GM18909 (cell line): ENCODE measurements around the gene TTC38.
"Not testable (repeated sequence)": the region's sequence is repeated elsewhere in the genome, so short reads cannot be mapped to it uniquely, and the experiment has no call there.

Source experiments
- ATAC-seq: cut with Tn5 transposase; IDR thresholded peaks from one replicate; pipeline ENCODE4 v1.9.1; 2021; ENCODE audit warnings: mild to moderate bottlenecking; ENCODE audit not compliant: unreplicated experiment, poor library complexity

TTC38 gene

DNA sequence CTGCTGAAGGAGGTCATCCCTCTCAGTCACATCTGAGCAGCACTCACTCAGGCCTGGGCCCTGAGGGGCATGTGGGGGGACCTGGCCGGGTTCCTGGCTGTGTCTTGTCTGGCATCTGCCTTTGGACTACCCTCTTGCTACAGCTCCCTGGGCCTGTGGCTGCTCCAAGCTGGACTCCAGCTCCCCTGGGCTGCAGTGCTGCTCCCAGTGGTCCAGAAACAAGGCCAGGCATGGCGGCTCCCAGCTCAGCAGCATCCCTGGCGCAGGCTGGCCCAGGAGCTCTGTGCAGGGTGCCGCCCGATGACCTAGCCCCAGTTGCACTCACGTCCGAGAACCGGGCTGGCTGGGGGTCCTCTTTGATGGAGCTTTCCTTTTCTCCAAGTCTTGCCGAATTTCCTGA, 23.0 kb upstream of the TTC38 start:
- ATAC-seq = no peak

DNA sequence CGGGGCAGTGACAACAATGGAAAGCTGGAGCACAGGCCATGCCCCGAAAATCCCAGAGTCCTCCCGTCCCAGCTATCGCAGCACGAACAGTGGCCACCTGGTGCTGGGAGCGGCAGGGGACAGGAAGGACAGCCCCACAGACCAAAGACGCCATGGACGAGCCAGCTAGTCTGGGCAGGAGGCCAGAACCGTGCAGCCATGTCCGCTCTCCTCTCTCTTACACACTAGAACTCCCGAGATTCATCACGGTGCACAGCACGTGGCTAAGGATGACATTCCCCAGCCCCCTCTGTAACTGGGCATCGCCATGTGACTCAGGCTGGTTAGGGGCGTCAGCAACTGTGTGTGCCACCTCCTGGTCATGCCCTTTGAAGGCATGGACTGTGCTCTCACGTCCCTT, 22.3 kb upstream of the TTC38 start:
- no peak for ATAC-seq

DNA sequence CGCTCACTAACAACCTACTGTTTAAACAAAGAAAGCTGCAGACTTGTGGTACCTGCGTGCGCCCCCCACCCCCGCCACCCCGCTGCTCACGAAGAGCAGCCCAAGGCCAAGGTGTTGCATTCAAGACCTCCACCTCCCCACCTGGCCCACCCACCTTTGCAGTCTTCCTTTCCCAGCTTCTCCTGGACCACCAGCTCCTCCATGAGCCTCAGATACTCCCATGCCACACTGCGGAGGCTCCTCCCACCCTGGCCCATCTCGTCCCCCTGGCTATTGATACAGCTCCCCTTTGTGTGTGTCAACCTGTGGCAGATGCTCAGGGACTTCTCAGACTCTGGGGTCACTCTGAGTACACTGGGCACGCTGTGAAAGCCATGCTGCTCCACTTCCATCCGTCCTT, 21.6 kb upstream of the TTC38 start:
- no peak for ATAC-seq

DNA sequence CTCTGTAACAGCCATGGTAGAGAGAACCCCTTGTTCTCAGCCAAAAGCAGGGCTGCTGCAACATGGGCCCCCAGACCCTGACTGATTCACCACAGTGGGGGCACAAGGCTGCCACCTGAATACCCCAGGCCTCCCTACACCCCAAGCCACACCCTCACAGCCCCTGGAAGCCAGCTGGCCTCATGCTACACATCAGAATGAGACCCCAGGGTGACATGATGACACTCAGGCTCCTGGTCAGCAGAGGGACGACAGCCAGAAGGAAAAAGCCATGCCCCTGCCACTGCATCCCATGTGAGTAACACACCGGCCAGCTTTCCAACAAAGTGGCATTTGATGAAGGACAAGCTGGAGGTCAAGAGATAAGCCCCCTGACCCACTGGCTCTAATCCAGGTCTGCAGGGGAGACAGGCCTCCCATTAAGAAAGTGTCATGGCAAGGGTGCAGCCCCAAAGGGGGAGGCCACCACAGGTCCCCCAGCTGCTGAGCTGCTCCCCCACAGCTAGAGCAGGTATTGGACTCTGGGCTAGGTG, 20.3 kb upstream of the TTC38 start:
- ATAC-seq = no peak

DNA sequence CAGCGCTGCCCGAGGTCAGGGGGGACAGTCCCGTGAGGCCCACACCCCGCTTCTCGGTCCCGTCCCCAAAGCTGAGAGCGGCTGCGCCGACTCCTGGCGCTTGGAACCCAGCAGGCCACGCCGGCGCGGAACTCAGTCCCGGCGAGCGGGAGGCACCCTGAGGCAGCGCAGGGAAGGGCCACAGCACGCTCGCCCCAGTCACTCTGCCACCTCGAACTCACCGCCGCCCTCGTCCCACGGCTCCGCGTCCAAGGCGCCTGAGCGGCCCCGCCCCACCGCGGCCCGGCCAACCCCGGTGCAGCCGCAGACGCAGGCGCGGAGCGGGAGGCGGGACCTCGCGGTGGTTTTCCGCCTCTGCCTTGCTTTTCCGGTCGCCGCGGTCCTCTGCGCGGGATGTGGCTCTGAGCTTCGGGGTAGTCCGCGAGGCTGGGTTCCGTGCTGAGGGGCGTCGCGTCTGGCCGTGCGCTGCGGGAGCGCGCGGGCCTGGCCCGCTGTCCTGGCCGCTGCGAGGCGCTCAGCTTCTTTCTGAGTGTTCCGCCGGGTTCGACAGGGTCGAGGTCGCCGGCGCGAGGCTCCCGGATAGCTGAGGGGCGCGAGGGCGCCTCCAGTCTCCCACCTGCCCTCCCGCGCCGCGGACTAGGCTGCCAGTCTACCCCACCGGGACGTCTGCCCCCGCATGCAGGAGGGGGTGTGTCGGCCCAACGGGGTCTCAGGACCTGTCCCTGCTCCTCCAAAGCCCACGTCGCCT, 17.6 kb upstream of the TTC38 start, which contains the start of gene CDPF1:
TSS of gene CDPF1 (minus strand) at position 259 of the 748 bp plus-strand sequence. CDS start 2,009 bp downstream, outside the sequence.
- peak; percentile 88 for ATAC-seq

DNA sequence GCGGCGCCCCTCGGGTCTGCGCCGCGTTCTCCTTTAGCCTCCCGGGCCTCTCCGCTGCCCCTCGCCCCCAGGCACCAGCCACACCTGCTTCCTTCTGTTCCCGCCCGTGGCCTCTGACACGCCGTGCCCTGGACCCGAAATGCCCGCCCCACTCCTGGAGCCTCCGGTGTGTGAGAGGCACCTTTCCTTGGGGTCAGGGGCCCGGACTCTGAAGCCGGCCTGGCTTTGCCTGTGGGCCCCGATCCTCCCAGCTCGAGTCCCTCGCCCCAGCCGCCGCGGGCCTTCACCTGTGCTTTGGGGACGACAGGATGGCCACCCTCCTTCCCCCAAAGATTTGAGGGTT, 17.1 kb upstream of the TTC38 start:
- ATAC-seq = peak; percentile 8

DNA sequence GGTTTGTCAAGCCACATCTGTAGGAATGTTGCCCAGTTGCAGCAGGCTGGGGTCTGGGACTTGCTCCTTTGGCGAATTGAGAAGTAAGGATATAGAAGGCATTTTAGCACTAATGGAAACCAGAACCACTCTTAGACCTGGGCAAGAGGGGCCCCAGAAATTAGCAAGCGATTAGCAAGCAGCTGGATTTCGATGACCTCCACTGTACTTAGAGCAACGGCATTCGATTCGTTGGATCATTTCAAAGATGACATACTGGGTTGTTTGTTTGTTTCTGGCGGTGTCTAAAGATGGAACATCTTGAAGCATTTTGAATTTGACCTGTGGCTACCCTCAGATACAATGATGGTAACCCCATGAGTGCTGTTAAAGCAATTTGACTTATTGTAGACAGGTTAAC, 16.5 kb upstream of the TTC38 start:
- no peak for ATAC-seq

DNA sequence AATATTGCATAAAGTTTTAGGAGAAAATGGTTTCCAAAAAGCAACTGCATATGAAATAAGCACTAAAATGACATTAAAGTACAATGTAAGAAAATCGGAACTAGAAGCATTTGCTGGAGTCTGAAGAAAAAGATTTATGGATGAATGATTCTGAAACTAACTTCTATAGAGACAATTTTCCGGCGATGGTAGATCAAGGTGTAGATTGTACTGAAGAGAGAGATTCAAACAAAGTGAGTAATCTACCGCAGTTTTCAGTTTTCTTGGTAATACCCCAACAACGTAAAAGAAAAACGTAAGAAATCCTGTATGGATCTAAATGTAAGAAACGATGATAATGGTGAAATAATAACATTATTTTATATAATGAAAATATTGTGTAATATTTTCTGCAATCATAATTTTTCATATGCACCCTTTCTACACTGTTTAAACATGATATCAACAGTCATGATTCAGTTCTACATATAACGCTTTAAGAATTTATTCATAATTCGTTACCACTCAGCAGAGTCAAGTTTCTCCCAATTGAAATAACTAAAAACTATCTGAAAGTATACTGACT, 15.9 kb upstream of the TTC38 start:
- no peak for ATAC-seq

DNA sequence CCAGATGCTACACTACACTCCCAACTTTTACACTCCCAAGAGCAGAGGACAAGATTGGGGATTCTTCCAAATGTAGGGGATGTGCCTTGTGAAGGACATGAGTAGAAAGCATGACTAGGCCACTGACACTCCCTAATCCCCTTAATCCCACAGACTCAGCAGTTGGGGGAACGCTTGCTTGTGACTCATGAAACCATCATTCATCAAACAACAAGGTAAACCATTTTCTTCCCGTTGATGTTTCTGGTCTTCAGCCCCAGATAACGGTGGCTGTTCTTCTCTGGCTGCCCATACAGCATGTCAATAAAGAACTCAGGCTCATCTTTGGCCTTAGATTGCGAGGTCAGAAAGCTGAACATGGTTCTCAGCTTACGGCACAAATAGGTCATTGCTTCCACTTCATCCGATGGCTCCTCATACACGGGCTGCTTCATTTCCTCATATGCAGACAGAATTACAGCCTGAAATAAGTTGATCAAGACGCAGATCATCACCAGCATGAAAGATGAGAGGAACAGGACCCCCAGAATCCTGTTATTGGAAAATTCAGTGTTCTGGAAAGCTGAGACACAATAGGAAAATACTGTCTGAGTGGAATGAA, 11.3 kb upstream of the TTC38 start:
- ATAC-seq = no peak

DNA sequence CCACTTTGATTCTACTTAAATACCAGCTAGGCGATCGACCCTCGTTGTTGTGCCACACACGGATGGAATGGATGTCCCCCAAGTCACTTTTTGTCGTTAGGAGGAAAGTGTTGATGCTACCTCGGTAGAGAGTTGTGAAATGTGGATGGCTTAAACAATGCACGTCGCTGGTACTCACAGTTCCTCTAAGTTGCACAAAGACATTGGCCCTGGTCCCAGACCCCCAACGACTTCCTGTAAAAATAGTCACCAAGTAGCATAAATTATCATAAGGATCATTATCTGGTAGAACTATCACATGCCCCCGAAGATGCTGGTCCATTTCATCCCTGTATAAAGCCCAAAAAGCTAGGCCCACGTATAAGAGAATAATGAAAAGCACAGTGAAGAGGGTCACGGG, 8.4 kb upstream of the TTC38 start:
- no peak for ATAC-seq

DNA sequence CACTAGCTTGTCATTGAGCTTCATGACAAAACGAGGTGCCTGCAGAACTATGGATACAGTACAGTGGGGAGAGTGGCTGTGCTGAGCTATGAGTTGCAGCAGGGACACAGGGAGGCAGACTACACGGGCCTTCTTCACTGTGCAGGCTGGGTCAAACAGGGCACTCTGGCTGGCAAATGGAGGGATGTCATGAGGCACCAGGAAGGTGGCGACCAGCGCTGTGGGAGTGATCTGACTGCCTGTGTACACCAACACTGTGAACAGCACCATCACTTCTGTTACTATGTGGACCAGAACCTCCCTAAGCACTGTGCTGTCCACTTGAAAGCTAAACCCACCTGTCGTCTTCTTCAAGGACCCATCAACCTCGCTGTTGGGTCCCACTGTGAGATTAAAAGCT, 7.8 kb upstream of the TTC38 start:
- ATAC-seq = no peak

DNA sequence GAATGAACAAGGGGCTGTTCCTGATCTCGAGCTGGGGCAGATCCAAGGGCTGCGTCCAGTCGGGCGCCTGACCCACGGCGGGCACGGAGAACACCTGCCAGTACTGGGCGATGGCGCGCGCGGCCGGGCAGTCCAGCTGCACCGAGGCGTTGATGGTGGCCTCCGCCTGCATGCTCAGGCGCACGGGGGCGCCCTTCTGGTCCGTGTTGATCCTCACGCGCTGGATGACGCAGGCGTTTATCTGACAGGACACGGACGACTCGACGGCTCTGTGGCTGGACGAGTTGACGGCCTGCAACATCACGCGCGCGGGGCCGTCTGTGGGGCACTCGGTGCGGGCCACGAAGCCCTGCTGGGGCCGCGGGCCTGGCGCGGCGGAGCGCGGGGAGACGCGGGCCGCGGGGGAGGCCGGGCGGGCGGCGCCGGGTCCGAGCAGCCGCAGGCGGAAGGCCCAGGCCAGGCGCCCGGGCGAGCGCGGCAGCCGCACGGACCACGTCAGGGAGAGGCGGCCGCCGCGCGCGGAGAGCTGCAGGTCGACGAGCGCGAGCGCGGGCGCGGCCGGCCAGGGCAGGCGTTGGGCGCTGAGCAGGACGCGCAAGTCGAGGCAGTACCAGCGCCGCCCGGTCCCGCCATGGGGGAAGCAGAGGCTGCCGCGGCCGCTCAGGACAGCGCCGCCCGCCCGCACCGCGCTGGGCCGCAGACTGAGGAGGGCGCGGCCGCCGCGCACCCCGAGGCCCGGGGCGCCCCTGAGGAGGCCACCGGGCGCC, 5.2 kb upstream of the TTC38 start:
- ATAC-seq = no peak

DNA sequence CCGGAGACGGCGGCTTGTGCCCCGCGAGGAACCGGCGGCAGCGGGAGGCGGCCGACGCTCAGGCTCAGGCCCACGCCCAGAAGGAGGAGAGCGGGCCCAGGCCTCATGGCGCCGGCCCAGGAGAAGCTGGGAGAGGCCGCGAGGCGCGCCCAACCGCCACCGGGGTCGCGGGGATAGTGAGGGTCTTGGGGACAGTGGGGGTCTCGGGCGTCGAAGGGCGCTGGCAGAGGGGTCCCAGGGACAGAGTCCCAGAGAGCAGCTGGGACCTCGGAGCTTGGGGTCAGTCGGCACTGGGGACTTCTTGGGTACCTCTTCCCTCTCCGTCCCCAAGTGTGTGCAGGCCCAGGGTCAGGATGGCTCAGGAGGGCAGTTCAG, 4.6 kb upstream of the TTC38 start, which contains the start of gene PKDREJ:
TSS of gene PKDREJ (minus strand) at position 128 of the 375 bp plus-strand sequence. CDS start at position 107, 21 bp downstream.
- no peak for ATAC-seq

DNA sequence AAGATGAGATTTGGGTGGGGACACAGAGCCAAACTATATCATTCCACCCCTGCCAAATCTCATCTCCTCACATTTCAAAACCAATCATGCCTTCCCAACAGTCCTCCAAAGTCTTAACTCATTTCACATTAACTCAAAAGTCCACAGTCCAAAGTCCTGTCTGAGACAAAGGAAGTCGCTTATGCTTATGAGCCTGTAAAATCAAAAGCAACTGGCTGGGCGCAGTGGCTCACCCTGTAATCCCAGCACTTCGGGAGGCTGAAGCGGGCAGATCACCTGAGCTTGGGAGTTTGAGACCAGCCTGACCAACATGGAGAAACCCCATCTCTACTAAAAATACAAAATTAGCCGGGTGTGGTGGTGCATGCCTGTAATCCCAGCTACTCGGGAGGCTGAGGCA, 3.3 kb upstream of the TTC38 start:
- not testable (repeated sequence) for ATAC-seq

DNA sequence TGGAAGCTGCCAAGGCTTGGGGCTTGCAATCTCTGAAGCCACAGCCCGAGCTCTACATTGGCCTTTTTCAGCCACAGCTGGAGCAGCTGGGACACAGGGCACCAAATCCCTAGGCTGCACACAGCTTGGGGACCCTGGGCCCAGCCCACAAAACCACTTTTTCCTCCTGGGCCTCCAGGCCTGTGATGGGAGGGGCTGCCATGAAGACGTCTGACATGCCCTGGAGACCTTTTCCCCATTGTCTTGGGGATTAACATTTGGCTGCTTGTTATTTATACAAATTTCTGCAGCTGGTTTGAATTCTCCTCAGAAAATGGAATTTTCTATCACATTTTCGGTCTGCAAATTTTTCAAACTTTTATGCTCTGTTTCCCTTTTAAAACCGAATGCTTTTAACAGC, 2.2 kb upstream of the TTC38 start:
- not testable (repeated sequence) for ATAC-seq

DNA sequence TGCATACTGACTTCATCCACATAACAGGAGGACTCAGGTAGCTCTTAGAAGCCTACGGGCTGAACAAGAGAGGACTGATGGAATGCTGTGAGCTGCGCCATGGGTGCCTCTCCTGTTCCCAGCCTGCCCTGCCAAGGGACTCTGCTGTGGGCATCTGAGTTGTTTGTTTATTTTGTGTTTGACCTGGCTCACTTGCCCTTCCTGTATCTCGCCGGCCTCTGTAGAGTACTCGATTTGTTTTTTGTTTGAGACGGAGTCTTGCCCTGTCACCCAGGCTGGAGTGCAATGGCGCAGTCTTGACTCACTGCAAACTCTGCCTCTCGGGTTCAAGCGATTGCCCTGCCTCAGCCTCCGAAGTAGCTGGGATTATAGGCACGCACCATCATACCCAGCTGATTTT, 1.8 kb downstream of the TTC38 start:
- no peak for ATAC-seq

DNA sequence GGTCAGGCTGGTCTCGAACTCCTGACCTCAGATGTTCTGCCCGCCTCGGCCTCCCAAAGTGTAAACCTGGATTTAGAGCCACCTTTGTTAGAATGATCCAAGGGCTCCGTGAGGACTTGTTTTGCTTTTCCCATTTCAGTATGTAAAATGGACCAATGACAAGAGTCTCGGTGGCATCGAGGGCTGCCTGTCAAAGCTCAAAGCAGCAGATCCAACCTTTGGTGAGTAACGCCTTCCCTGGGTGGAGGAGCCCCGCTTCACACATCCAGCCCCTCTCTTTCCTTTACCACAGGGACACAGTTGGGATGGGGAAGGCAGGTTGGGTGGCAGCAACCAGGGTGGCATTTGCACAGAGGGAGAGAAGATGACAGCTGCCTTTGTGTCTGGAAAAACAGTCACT, 4.4 kb downstream of the TTC38 start:
- no peak for ATAC-seq

DNA sequence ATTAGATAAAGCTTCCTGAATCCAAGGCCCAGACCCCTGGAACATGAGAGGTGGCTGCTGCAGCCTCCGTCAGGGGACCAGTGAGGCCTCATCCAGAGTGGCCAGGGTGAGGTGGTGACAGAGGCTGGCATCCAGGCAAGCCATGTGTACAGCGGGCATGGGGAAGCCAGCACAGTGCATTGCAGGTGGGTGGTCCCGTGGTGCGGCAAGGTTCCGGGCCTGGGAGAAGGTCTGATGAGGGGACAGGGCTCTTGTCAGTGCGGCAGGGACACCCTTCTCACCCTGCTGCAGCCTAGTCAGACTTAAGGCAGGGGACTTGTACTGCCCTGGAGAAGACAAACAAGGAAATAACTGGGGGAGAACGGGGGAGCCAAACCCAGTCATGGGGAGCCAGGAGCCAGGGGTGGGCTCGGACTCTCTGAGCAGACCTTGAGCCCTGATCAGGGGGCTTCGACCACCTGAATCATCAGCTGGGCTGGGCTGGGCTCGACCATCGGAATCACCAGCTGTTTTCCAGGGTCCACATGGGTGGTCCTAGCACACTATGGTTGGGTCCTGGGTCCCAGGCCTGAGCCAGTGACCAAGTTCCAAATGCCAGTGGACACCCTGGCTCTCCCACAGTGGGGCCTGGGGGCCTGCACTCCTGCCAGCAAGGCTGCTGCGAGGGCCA, 5.1 kb downstream of the TTC38 start:
- no peak for ATAC-seq

DNA sequence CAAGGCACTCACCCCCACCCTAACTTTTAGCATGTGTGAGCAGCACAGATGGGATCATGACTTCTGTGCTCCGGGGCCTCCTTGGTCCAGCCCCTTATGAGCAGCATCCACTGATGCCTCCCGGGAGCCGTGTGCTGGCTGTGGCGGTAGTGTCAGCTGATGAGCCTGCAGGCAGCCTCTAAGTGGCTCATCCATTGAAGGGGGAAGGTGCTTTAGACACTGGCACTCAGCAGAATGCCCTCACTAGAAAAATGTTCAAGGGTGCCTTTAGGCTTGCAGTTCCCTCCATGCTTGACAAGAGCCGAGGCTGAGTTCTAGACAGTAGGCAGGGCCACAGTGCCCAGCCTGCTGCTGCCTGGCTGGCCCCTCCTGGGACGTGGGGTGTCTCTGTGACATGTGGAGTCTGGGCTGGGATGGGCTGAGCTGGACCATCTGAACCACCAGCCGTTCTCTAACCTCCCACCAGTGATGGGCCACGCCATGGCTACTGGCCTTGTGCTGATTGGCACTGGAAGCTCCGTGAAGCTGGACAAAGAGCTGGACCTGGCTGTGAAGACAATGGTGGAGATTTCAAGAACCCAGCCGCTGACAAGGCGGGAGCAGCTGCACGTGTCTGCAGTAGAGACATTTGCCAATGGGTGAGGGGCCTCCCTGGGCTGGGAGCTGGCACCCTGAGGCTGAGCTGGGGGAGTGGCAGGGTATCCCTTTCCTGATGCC, 5.8 kb downstream of the TTC38 start:
- ATAC-seq = no peak

DNA sequence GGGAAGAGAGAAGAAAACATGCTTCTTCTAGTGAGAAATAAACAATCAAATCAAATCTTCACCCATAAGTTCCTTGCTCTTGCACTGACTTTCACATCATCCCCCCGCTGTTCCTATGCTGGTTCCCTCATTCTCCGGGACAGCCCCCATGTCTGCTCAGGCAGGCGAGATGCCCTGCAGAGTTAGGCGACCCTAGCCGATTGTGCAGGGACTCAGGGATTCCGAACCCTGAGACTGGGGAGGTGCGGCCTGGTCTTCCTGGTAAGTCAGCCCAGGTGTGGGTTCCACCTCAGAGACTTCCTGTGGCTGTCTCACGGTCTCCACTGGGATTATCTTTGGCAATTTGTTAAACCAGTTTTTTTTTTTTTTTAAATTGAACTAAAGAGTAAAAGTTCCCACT, 6.6 kb downstream of the TTC38 start:
- ATAC-seq = no peak
